GM12801 (cell line): ENCODE measurements around the gene RTN4RL2.

Experiments
- TF ChIP-seq, protein P1 (sequence below): IDR thresholded peaks from one replicate; pipeline ENCODE4 v1.5.1; 2011; ENCODE audit warnings: control low read depth; ENCODE audit not compliant: insufficient read length; ENCODE audit errors: extremely low read depth

The RTN4RL2 gene

GRCh38 chr11:57475191-57475590, 14.9 kb downstream of the RTN4RL2 start:
- TF ChIP-seq, protein P1, sequence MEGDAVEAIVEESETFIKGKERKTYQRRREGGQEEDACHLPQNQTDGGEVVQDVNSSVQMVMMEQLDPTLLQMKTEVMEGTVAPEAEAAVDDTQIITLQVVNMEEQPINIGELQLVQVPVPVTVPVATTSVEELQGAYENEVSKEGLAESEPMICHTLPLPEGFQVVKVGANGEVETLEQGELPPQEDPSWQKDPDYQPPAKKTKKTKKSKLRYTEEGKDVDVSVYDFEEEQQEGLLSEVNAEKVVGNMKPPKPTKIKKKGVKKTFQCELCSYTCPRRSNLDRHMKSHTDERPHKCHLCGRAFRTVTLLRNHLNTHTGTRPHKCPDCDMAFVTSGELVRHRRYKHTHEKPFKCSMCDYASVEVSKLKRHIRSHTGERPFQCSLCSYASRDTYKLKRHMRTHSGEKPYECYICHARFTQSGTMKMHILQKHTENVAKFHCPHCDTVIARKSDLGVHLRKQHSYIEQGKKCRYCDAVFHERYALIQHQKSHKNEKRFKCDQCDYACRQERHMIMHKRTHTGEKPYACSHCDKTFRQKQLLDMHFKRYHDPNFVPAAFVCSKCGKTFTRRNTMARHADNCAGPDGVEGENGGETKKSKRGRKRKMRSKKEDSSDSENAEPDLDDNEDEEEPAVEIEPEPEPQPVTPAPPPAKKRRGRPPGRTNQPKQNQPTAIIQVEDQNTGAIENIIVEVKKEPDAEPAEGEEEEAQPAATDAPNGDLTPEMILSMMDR = no peak

GRCh38 chr11:57475671-57476046, 15.3 kb downstream of the RTN4RL2 start:
- TF ChIP-seq, protein P1 = no peak

GRCh38 chr11:57476047-57476756, 15.9 kb downstream of the RTN4RL2 start:
- TF ChIP-seq, protein P1 = no peak

GRCh38 chr11:57476757-57477506, 16.6 kb downstream of the RTN4RL2 start:
- TF ChIP-seq, protein P1 = no peak

GRCh38 chr11:57477507-57478189, 17.3 kb downstream of the RTN4RL2 start:
- TF ChIP-seq, protein P1 = no peak

- TF ChIP-seq, protein P1 = no peak
Observed at GRCh38 chr11:57479021-57479663, 18.8 kb downstream of the RTN4RL2 start.

DNA sequence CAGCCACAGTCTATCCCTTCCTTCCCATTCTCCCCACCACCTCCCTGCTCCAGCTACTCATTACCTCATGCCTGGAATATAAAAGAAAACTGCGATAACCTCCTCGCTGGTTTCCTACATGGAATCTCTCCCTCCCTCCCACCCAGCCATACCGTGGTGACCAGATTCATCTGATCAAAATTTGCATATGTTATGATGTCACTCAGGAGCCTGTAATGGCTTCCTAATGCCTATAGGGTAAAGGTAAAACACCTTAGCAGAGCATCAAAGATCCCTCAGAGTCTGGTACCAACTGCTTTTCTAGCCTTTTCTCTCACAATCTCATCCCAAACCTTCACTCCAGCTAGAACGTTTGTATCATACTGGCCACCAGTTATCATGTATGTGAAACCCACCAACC, 19.6 kb downstream of the RTN4RL2 start:
- TF ChIP-seq, protein P1 = no peak
